HG02943 (cell line): Measurements from ENCODE around the gene PCDH9.
"Not testable (repeated sequence)": the region's sequence is repeated elsewhere in the genome, so short reads cannot be mapped to it uniquely, and the experiment has no call there.

Experiments used
- ATAC-seq: cut with Tn5 transposase; IDR thresholded peaks from one replicate; pipeline ENCODE4 v1.9.1; 2021; ENCODE audit warnings: mild to moderate bottlenecking, low read depth, moderate library complexity; ENCODE audit not compliant: unreplicated experiment

PCDH9 gene

DNA sequence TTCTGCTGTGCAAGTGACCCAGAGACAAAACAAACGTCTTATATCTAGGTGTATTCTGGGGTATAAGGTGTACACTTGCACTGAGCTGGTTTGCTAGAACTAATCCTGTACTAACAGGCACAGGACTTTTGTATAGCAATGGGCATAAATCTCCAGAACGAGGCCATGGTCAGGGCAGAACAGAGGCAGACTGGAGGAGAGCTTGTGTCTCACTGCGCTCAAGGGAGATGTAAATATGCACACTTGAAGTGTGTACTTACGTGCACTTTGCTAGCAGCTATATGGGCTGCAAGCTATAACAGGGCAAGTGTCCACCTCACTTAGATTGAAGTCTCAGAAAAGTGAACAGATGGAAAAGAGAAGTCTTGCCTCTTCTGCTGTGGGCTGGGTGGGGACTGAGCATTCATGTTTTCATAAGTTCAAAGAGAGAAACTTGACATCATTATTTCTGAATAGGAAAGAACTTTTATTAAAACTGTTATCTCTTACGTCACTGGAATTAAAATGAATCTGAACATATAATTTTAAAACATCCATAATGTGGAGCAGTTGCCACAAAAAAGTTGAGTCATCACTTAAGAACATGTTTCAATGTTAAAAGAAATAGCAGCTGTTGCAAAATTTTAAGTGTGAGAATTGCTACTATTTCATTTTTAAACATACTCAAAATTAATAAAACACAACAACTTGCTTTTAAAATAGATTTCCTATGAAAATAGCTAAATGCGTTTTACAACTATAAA lies 888.3 kb downstream of the PCDH9 start:
- ATAC-seq = no peak

DNA sequence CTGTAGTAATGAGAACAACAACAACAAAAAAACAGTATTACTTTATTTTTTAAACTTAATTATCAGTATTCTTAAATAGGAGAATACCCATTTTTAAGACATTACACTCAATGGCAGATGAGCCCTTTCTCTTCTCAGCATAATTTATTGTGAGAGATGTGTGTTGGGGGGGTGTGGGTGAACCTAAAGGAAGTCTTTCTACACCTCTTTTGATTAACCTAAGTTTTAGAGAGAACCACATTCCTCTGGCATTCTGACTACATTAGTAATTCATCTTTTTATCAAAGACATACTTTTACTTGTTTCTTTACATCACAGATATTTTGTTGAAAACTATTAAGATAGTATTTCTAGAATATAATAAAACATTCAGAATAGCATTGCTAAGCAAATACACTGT lies 890.9 kb downstream of the PCDH9 start:
- no peak for ATAC-seq

DNA sequence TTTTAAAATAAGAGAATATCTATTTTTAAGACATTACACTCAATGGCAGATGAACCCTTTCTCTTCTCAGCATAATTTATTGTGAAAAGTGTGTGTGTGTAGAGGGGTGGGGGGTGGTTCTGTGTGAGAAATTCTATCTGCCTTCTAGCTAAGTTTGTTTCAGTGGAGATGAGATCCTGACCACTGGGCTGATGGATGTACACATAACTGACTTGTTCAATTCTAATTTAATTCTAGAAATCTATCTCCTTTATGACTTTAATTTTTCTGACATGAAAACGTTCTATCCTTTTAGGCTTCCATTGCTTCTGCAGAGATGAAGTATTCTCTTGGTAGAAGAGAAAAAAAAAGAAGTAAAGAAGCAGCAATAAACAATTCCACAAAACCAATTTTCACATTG lies 891.6 kb downstream of the PCDH9 start:
- no peak for ATAC-seq

DNA sequence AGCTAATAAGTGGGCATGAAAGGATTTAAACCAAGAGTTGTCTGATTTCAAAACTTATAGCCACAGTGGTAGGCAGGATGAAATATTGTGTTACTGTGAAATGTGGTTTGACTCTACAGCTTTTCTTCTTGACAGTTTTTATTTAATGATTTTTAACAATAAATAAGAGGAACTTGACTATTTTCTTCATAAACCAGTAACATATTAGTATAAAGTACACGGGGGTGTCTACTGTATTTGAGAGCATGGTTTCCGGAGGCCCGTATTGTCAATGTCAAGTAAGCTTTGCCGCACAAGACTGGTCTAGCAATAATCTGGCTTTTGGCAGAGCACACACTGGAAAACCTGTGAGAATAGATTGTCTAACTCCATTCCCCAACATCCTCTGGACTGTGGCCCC lies 894.5 kb downstream of the PCDH9 start:
- ATAC-seq = no peak

DNA sequence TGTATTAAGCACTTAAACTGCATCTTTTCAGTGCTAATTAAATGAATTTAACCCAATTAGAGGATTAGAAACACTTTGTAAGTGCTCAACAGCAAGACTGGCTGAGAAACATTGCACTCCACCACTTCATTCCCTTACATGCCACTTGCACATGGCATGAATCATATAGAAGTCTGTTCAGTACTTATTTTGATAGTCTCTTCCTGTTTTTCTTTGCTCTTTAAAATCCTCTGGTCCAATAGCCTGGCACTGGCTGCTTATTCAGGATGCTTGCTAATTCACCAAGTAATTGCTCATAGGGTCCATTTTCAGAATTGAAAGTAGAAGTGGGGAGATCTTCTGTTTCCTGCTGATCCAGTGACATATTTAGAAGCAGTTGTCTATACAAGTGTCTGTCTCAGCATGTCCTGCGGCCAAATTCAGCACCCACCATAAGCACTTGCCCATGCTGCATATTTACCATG lies 900.1 kb downstream of the PCDH9 start:
- no peak for ATAC-seq

DNA sequence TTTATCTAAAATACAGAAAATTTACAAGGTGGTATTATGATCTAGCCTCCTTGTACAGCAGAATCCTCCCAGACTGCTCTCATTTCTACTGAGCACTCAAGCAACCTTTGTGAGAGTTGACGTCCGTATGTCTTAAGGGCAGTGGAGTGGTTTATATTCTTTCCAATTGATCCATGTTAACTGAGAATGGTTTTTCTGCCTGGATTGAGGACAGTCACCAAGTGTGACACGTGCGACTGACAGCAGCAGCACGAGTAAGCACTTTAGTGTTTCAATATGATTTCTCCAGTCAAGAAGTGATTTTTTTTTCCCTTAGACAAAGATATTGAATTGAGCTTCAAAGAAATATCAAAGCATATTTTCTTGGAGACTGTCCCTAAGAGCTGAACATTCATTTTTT lies 901.7 kb downstream of the PCDH9 start:
- no peak for ATAC-seq

DNA sequence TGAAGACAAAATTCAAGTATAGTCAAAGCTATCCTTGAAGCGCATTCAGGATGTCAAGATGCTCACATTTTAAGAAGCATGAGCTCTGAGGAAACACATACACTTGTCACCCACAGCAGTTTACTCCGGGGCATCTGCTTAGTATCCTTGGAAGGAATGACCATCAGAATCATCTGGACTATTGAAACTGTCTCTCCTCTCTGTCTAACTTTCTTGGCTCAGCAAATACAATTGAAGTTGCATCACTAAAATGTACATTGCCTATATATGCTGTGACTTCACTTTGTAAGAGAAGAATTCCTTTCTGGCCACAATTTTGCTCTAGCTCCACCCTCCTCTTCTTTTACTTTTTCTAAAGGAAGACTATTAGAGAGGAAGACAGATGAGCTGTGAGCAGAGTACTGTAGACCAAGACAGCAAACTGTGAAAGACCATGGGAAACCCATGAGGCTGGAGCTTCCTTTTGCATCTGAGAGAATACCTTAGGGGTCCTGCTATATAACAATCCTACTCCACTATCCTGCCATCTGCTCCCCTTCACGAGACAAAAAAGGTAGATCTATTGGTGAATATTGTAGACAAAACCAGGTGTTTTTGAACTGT lies 906.3 kb downstream of the PCDH9 start:
- ATAC-seq = no peak

DNA sequence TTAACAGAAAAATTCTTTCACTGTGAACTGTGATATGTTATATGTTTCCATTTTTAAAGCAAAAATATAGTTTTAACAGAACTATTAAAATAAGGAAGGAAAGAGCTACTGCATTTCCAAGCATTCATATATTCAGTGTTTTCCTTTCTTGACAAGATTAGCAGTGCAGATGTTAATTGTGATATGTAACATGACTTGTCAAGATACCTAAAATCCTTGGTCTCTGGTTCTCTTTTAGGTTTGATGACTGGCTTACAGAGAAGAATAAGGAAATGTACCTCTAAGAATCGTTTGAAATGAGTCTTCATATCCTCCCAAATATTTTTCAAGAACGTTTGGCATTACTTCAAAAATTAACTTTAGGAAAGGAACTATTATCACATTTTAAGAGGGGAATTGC lies 907.2 kb downstream of the PCDH9 start:
- no peak for ATAC-seq

DNA sequence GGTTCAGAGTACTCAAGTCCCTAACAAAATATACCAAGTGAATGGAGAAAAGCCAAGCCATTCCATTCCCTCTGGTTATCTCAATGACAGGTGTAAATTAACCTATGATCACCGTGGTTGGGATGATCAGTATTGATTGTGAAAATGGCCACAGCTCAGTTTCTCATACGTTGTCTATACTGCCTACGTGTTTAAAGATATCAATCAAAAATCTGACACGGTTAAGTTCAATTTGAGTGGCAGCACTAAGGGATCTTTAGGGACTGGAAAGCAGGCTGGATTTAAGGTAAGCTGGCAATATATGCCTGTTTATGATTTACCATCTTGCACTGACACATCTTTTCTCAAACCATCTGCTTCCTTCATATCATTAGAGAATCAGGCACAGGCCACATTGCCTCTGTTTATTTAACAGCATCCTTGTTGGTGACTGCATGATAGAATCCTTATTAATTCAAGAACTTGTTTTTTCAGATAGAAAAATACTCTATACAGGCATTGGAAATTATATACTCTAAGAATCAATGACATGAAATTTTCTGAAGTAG lies 907.9 kb downstream of the PCDH9 start:
- ATAC-seq = no peak

DNA sequence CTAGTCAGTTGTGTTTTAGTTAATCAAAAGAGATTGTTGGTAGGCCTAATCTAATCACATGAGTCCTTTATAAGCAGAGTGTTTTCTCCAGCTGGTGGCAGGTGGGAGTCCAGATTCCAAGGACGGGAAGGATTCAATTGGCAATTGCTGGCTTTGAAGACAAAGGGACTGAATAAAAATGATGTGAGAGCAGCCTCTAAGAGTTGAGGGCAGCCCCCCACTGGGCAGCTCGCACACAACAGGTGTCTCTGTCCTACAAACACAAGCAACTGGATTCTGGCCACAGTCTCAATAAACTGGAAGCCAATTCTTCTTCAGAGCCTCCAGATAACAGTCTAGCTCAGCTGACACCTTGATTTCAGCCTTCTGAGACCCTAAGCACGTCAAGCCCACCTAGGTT lies 915.2 kb downstream of the PCDH9 start:
- ATAC-seq = no peak

DNA sequence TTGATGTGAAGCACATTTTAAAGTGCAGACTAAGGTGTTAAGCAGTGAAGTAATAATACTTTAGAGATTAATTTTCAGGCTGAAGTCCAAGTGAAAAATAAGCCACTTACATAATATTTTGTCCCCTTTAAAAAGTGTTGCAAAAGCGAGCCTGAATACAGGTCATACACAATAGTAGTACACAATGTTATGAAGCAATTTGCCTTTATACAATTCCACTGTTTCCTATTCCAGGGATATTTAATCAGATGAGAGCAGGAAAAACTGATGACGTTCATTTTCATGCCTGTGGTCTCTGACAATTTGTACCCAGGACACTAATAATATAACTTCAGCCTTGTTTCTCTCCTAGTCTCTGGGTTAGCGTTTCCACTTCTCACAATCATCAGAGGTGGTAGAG lies 916.7 kb downstream of the PCDH9 start:
- ATAC-seq = no peak

DNA sequence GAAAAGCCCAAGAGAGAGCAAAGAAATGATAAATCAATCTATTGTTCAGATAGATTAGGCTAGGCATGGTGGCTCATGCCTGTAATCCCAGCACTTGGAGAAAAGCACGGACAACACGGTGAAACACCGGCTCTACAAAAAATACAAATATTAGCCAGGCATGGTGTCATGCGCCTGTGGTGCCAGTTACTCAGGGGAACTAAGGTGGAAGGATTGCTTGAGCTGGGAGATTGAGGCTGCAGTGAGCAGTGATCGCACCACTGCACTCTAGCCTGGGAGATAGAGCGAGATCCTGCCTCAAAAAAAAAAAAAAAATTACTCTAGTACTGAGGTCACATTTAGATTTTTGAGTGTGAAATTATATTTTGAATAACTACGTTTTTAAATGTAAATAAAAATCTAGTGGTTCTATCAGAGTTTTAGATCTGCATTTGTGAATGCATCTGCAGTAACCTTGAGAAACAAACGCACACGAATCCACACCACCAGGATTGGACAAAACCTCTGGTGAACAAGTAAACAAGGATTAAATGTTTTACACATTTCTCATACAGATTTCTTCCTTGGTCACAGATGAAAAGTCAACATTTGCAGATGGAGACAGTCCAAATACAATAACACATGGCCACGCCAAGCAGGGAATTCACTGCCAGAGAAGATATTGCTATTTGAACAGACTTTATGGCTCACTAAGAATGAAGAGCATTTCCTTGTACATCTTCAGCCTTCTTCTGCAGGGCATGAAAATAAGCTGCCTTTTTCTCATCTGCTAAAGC lies 917.6 kb downstream of the PCDH9 start:
- no peak for ATAC-seq

DNA sequence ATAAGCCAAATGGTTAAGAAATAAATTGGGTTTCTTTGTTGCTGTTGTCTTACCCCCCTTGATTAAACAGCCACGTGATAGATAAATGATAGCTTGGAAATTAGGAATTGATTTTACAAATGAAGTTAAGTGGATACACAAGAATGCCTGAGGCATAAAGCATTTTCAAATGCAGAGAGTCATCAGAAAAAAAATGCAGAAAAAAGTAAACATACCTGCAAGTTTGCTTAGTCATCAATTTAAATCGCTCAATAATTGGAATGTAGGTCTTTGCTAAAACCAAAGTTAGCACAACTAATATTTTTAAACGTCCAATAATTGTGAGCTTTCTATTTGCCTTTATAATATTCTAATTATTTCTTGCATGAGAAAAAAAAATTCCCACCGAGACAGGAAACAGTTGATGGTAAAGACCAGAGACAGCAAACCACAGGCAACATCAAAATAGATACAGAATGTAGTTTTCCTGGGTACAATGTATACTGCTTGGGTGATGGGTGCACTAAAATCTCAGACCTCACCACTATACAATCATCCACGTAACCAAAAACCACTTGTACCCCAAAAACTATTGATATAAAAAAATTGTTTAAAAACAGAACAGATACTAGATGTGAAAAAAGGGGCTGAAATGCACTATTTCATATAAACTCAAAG lies 924.0 kb downstream of the PCDH9 start:
- ATAC-seq = no peak

DNA sequence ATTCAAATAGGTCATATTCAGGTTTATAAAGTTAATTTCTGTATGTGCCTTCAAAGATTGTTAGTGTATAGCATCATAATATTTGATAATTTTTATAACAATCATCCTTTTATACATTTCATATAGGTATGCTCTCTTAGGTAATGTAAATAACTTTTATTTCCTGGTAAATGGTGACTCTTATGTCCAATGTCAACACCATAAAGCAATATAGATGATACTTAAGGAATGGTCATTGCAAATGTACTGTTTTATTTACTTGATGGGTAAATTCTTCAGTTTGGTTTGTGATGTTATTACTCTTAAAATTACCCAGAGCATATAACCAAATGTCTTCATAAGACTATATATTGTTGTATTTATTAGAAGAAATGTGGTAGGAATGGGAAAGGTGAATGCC lies 928.7 kb downstream of the PCDH9 start:
- no peak for ATAC-seq

DNA sequence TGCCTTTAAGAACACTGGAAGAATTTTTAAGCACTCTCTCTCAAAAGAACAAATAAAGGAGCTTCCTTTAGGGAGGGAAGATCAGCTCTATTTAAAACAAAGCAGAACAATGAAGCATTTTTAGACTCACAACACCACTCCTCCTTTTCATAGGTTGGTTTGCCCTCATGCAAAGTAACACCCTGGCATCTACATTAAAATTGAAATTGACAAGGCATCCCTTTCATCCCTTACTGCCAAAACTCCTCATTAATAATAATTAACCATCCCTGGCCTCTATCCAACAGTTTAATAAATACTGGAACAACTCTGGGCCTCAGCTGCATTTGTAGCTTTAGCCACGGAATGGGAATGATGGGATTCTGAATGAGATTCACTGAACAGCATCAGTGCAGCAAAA lies 929.1 kb downstream of the PCDH9 start:
- ATAC-seq = no peak

DNA sequence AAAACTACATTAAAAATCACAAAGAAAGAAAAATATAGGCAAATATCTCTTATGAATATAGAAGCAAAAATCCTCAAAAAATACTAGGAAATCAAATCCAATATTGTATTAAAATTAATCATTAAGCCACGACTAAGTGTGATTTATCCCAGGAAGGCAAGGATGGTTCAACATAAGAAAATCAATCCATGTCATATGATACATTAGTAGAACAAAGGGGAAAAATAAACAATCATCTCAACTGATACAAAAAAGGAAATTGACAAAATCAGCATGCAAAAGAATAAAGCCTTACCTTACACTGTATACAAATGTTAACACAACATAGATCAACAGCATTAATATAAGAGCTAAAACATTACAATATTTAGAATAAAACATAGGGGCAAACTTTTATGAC lies 933.3 kb downstream of the PCDH9 start:
- no peak for ATAC-seq

DNA sequence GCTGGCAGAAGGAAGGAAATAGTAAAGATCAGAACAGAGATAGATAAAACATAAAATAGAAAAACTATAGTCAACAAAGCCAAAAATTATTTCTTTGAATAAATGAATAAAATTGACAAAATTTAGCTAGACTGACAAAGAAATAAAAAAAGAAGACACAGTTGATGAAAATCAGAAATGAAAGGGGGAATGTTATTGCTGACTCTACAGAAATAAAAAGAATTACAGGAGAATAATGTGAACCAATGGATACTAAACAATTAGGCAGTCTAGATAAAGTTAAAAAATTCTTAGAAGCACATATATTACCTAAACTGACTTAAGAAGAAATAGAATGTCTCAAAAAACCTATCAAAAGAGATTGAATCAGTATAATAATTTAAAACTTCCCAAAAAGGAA lies 933.8 kb downstream of the PCDH9 start:
- no peak for ATAC-seq

DNA sequence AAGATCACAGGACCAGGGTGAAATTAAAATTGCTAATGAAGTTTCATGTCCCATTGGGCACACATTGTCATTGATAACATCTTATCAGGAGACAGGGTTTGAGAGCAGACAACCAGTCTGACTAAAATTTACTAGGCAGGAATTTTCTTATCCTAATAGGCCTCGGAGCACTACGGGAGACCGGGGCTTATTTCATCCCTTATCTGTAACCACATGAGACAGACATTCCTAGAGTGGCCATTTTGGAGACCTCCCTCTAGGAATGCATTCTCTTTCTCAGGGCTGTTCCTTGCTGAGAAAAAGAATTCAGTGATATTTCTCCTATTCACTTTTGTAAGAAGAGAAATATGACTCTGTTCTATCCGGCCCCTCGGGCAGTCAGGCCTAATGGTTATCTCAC lies 943.3 kb downstream of the PCDH9 start:
- not testable (repeated sequence) for ATAC-seq

DNA sequence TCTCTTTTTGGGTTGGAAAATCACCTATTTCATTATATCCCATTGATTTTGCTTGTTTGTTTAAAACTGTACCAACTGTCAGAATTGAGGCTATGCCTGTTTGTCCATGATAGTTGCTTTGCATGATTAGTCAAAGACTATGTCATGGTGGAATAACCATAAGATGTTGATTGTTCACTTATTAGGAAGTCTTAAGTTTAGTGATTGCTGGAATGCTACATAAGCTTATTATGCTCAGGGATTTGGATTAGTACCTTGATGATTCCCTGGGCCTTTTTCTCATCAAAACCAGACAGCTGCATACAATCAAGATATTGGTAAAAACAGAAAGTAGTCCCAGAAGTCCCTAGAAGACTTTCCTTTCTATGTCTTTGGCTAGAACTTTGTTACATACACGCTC lies 954.7 kb downstream of the PCDH9 start:
- no peak for ATAC-seq

DNA sequence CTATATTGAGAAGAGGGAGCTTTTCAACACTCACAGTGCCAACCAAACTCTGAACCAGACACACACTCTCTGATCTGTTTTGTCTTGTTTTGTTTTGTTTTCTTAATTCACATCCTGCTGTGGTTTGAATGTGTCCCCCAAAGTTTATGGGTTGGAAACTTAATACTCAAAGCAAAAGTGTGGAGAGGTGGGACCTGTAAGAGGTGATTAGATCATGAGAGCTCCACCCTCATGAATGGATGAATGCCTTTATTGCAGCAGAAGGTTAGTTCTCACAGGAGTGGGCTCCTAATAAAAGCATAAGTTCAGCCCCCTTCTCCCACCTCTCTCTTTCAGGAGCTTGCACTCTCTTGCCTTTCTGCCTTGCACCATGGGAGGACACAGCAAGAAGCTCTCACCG lies 957.1 kb downstream of the PCDH9 start:
- no peak for ATAC-seq

DNA sequence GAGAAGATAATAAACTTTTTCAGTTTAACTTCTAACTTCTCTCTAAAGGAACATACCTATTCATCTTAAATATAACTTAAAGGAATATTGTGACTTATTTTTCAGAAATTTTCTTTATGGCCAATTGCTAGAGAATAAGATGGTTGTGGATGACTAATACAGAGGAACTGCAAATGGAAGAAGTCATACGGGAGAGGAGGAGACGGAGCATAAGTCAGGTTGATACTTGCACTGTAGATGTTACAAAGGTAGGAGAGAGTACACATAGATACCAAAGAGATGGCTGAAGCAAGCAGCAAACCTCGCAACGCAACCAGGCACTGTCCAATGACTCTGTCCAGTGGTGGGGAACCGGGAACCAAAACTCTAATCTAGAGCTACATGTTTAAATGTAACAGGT lies 963.4 kb downstream of the PCDH9 start:
- ATAC-seq = no peak
